Measurements from ENCODE around the gene MAGEB1. TPM values are rescaled to one million over a fixed set of nuclear protein-coding genes. Genes with fewer than 3 reads are reported as not detected.

MAGEB1 gene
- polyA plus RNA-seq, 6 donors from 2014 or later: not detected

DNA sequence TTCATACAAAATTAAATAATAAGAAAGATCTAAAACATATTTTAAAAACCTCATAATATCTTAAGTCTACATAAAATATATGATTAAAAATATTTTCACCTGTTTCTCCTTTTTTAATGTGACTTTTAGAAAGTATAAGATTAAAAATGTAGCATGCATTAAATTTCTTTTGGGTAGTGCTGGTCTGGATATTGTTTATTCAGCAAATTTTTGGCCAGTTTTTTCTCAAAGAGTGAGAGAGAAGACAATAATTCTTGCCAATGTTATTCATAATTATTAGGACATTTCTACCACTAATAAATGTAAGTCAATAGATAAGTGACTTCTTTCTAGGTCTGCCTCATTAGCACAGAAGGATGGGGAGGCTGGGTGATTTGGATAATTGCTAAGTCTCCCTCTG, 14.1 kb downstream of the MAGEB1 start:
- Mint-ChIP-seq H3K4me1 (no peaks in the 10 kb centered on the region), H3K4me3 (no peak overlapping the region), H3K9me3 (peaks cover 0 to 9% (median 2%) of the 10 kb centered on the region in 7 donors), H3K27ac (no peak overlapping the region), H3K27me3 (peaks cover 0 to 3% (median 0%) of the 10 kb centered on the region in 3 donors), H3K36me3 (no peaks in the 10 kb centered on the region)
- ATAC-seq (ENCODE audit: low read depth in 2 of 2) (no peak), DNase-seq (no peak)

DNA sequence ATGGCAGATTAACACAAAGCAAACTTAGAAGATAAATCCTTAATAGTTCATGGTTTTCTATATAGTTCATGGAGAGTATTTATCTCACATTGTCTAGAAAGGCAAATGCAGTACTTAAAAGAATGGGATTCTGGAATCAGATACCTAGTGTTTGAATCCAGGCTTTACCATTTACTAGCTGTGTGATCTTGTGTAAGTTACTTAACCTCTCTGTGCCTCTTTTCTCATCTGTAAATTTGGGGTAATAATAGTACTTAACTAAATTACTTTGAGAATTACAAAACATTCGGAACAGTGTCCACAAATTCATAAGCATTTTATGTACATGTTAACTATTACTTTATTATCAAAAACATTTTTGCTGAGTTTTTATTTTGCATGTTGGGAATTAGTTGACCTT, 15.8 kb downstream of the MAGEB1 start:
- no peaks in the 10 kb centered on the region for H3K9me3 Mint-ChIP-seq
- ATAC-seq (ENCODE audit: low read depth in 2 of 2): no peak
- H3K27ac Mint-ChIP-seq: no peak overlapping the region
- peaks cover 0 to 3% (median 0%) of the 10 kb centered on the region in 3 donors for H3K27me3 Mint-ChIP-seq
- H3K4me1 Mint-ChIP-seq: no peaks in the 10 kb centered on the region
- H3K36me3 Mint-ChIP-seq: no peaks in the 10 kb centered on the region
- DNase-seq: no peak
- no peak overlapping the region for H3K4me3 Mint-ChIP-seq

DNA sequence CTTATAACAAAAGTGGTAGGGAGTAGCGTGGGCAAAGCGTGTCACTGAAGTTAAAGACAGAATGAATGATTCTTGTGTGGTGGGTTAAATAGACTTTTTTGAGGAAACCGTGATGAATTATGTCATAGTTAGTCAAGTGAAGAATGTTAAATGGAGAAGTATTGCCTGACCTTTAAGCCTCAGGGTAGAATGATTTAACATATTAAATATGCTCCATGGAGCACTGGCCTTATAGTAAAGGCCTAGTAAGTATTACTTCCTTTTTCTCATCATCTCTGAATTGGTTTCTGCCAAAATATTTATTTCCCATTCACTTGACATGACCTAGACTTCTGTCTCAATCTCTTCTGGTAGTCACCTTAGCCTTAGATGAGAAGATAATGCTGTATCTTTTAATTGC, 23.7 kb downstream of the MAGEB1 start:
- DNase-seq (no peak), ATAC-seq (ENCODE audit: low read depth in 2 of 2) (no peak)
- peaks cover 3 to 12% (median 8%) of the 10 kb centered on the region in 3 donors for H3K27me3 Mint-ChIP-seq
- no peak overlapping the region for H3K4me3 Mint-ChIP-seq
- no peaks in the 10 kb centered on the region for H3K4me1 Mint-ChIP-seq
- H3K9me3 Mint-ChIP-seq: peaks cover 0 to 2% (median 0%) of the 10 kb centered on the region in 7 donors
- H3K27ac Mint-ChIP-seq: no peak overlapping the region
- no peaks in the 10 kb centered on the region for H3K36me3 Mint-ChIP-seq

DNA sequence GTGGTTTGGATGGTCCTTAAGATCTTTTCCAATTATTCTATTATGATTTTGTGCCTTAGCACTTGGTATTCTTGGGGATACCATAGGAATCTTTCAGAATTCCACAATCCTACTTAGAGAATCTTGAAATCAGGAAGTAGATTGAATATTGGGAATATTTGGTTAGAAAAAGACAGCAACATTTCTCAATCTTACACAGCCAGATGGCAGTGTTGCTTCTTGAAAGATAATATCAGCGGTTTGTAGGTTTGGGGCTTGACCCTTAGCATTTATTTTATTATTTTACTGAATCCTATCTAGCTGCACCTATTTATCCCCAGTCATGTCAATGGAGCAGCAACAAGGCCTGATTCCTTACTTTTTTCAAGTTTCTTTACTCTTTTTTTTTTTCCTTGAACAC, 28.6 kb downstream of the MAGEB1 start:
- Mint-ChIP-seq H3K4me3 (no peak overlapping the region), H3K36me3 (no peaks in the 10 kb centered on the region), H3K9me3 (peaks cover 0 to 2% (median 0%) of the 10 kb centered on the region in 7 donors), H3K27ac (no peak overlapping the region), H3K4me1 (no peaks in the 10 kb centered on the region), H3K27me3 (peaks cover 0 to 3% (median 0%) of the 10 kb centered on the region in 3 donors)
- ATAC-seq (ENCODE audit: low read depth in 2 of 2) (no peak), DNase-seq (no peak)

DNA sequence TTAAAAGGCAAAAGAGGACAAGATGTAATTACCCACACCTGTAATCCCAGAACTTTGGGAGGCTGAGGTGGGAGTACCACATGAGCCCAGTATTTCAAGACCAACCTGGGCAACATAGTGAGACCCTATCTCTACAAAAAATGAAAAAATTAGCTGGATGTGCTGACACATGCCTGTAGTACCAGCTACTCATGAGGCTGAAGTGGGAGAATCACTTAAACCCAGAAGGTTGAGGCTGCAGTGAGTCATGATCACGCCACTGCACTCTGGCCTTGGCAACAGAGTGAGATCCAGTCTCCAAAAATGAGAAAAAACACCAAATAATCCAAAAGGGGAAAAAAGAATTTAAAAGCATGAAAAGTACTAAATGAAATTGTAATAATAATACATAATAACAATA, 31.4 kb downstream of the MAGEB1 start:
- Mint-ChIP-seq H3K9me3 (no peaks in the 10 kb centered on the region), H3K4me1 (no peaks in the 10 kb centered on the region), H3K4me3 (no peak overlapping the region), H3K27me3 (peaks cover 0 to 3% (median 0%) of the 10 kb centered on the region in 3 donors), H3K36me3 (no peaks in the 10 kb centered on the region), H3K27ac (no peak overlapping the region)
- DNase-seq (no peak), ATAC-seq (ENCODE audit: low read depth in 2 of 2) (no peak)

DNA sequence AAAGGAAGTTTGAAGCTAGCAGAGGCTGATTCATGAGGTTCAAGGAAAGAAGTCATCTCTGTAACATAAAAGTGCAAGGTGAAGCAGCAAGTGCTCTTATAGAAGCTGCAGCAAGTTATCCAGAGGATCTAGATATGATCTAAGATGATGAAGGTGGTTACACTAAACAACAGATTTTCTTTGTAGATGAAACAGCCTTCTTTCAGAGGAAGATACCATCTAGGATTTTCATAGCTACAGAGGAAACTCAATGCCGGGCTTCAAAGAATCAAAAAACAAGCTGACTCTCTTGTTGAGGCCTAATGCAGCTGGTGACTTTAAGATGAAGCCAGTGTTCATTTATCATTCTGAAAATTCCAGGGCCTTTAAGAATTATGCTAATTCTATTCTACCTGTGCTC, 33.5 kb downstream of the MAGEB1 start:
- Mint-ChIP-seq H3K4me1 (no peaks in the 10 kb centered on the region), H3K9me3 (no peaks in the 10 kb centered on the region), H3K4me3 (no peak overlapping the region), H3K36me3 (no peaks in the 10 kb centered on the region), H3K27me3 (no peaks in the 10 kb centered on the region), H3K27ac (no peak overlapping the region)
- ATAC-seq (ENCODE audit: low read depth in 2 of 2) (no peak), DNase-seq (no peak)

DNA sequence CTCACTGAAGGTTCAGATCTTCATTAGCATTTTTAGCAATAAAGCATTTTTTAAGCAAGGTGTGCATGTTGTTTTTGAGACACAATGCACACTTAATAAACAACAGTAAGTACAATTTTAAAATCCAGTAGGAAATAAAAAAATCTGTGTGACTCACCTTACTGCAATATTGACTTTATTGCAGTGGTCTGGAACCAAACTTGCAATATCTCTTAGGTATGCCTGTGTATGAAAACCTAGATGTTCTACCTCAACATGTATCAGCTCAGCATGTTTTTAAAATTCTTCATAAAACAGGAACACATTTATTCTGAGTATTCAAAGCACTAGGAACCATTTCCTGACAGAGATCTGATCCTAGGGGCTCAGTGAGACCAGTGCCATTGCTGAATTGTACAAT, 35.6 kb downstream of the MAGEB1 start:
- no peaks in the 10 kb centered on the region for H3K4me1 Mint-ChIP-seq
- H3K9me3 Mint-ChIP-seq: no peaks in the 10 kb centered on the region
- no peak overlapping the region for H3K4me3 Mint-ChIP-seq
- no peaks in the 10 kb centered on the region for H3K36me3 Mint-ChIP-seq
- H3K27ac Mint-ChIP-seq: no peak overlapping the region
- DNase-seq: no peak
- ATAC-seq (ENCODE audit: low read depth in 2 of 2): no peak
- no peaks in the 10 kb centered on the region for H3K27me3 Mint-ChIP-seq

DNA sequence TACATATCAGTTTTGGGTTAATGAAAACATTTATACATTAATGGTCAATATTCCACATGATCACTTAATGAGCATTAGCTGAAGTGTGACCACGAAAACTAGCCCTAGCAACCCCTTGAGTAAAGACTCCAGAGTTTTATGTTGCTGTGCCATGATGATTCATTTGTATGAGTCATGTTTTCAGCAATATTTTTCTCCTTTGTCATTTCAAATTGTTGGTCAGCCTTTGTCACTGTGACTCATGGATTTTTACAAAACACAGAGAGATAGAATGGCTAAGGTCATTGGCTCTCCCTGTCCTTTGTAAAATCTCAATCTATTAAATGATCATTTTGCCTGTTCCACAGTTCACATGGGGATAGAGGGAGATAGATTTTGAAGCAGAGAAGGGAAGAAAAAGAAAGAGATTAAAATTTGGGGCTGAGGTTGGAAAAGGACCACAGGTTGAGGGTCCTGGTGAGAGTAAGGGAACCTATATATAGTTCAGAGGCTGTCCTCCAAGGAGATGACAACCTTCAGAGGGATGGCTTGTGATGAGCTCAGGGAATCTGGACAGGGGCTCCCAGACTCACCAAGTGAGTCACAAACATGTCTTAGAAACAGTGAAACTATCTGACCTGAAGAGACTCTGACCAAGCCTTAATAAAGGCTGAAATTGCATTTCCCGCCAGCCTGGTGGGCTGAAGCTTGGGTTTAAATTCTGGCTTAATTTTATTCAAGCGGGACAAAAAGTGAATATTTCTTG, 36.7 kb downstream of the MAGEB1 start:
- no peaks in the 10 kb centered on the region for H3K9me3 Mint-ChIP-seq
- no peaks in the 10 kb centered on the region for H3K4me1 Mint-ChIP-seq
- no peak overlapping the region for H3K27ac Mint-ChIP-seq
- H3K27me3 Mint-ChIP-seq: no peaks in the 10 kb centered on the region
- no peak for DNase-seq
- ATAC-seq (ENCODE audit: low read depth in 2 of 2): no peak
- no peaks in the 10 kb centered on the region for H3K36me3 Mint-ChIP-seq
- no peak overlapping the region for H3K4me3 Mint-ChIP-seq

DNA sequence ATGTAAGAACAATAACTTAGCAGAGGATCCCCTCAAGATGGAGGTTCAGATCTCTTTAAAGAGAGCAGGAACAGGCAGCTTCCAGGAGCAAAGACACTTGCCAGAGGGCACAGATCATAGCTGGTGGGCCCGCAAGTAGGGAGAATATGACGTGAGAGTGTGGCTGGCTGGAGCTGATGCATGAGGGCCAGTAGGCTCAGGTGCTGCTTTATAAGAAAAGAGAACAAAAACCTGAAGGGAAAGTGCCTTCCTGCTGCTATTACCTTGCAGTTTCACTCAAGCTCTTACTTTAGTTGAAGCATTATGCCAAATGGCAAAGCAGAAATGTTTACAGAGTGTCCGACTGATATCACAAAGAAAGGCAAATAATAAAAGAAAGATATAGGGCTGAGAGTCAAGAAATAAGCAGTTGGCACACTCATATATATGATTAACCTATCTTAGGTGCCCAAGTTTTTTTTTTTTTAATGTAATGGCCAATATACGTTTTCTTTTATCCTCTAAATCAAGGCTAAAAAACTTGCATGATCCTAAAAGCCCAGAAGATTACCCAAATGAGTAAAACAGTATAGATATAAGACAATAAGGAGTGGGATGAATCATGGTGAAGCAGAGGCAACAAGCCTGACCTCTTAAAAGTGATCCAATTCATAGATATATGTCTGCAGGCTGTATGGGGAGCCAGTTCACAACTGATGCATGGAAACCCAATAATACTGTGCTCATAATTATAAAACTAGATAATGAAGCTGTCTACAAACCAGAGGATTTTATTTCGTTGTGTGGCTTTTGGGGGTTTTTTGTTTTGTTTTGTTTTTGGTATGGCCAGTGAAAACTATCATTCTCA, 49.7 kb downstream of the MAGEB1 start:
- Mint-ChIP-seq H3K4me1 (no peaks in the 10 kb centered on the region), H3K27ac (no peak overlapping the region), H3K36me3 (no peaks in the 10 kb centered on the region), H3K9me3 (peaks cover 0 to 10% (median 0%) of the 10 kb centered on the region in 7 donors), H3K4me3 (no peak overlapping the region), H3K27me3 (peaks cover 0 to 25% (median 0%) of the 10 kb centered on the region in 3 donors)
- no peak for ATAC-seq (ENCODE audit: low read depth in 2 of 2)
- no peak for DNase-seq

DNA sequence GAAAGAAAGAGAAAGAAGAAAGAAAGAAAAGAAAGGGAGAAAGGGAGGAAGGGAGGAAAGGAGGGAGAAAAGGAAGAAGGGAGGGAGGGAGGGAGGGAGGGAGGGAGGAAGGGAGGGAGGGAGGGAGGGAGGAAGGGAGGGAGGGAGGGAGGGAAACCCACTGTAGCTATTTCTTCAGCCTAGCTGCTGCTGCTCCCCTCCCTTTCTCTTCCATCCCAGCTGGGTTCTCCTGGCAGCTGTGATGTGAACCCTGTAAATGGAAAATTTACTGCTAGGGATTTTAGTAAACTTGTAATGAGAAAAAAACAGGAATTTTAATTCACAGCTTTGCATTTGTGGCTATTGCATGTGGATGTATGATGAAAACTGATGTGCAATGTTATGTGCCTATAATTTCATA, 54.3 kb downstream of the MAGEB1 start:
- Mint-ChIP-seq H3K4me3 (no peak overlapping the region), H3K4me1 (no peaks in the 10 kb centered on the region), H3K9me3 (peaks cover 0 to 4% (median 0%) of the 10 kb centered on the region in 7 donors), H3K27ac (no peak overlapping the region), H3K27me3 (peaks cover 1 to 26% (median 2%) of the 10 kb centered on the region in 3 donors), H3K36me3 (no peaks in the 10 kb centered on the region)
- DNase-seq (no peak), ATAC-seq (ENCODE audit: low read depth in 2 of 2) (no peak)

Other genes starting within 250 kb of the MAGEB1 start
- not detected for gene MAGEB2, start 31.6 kb upstream of the MAGEB1 start, polyA plus RNA-seq (ENCODE audit: low read depth in 6 of 6)
- gene MAGEB3, start 16.5 kb upstream of the MAGEB1 start, polyA plus RNA-seq (ENCODE audit: low read depth in 6 of 6): not detected
- not detected for gene MAGEB4, start 5.1 kb upstream of the MAGEB1 start, polyA plus RNA-seq (ENCODE audit: low read depth in 6 of 6)
- gene NR0B1, start 62.2 kb downstream of the MAGEB1 start, polyA plus RNA-seq (ENCODE audit: low read depth in 6 of 6): not detected

Data from naive B cell (primary cell).